HG03025 (cell line): ENCODE results near the gene GLDC.
"Not testable (repeated sequence)": the region's sequence is repeated elsewhere in the genome, so short reads cannot be mapped to it uniquely, and the experiment has no call there.

Source experiments
- ATAC-seq: cut with Tn5 transposase; IDR thresholded peaks from one replicate; pipeline ENCODE4 v1.9.1; 2021; ENCODE audit warnings: mild to moderate bottlenecking, moderate library complexity; ENCODE audit not compliant: unreplicated experiment, low FRiP score

The GLDC gene

GRCh38 chr9:6645355-6646292 is at the start of gene GLDC:
TSS of gene GLDC (minus strand) at chr9:6645729. CDS start at chr9:6645499, 230 bp downstream.
- peak; percentile 80 for ATAC-seq

GRCh38 chr9:6692881-6693361 is 47.4 kb upstream of the GLDC start:
- no peak for ATAC-seq

- ATAC-seq, result no peak
These were observed 46.9 kb upstream of the GLDC start for GRCh38 chr9:6692433-6692832.

DNA sequence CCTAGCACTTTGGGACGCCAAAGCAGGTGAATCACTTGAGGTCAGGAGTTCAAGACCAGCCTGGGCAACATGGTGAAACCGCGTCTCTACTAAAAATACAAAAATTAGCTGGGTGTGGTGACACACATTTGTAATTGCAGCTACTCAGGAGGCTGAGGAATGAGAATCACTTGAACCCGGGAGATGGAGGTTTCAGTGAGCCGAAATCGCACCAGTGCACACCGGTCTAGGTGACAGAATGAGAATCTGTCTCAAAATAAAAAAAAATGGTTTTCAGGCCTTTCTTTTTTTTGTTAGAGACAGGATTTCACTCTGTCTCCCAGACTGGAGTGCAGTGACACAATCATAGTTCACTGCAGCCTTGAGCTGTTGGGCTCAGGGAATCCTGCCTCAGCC is 45.1 kb upstream of the GLDC start:
- not testable (repeated sequence) for ATAC-seq

DNA sequence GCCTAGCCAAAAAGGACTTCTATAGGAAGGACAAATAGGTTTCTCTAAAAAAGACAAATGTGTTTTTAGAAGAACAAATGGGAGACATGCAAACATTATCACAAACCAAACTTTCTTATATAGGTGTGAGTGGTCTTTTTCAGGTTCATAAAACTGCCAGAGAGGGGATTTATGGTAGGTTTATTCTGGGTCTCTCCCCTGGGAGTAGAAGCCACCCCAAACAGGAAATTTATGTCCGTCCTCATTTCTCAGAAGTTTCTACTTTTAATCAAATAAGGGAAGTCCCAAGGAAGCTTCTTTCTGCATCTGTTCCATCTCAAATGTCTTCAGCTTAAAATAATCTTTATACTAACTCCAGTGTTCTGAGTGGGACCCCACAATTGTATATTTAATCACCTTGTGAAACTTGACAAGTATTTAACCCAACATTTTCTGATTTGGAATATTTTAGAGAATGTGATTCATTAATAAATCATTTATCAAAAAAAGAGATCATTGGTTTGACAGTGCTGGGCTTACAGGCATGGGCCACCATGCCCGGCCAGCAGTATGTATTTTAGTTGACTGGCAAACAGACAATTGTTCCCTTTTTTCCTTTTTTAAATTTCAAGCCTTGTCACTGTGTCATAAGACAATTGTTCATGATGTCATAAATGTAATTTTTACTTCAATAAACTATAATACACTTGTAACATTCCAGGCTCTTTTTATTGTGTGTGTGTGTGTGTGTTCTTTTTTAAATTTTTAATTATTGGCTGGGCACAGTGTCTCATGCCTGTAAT is 44.6 kb upstream of the GLDC start:
- no peak for ATAC-seq

DNA sequence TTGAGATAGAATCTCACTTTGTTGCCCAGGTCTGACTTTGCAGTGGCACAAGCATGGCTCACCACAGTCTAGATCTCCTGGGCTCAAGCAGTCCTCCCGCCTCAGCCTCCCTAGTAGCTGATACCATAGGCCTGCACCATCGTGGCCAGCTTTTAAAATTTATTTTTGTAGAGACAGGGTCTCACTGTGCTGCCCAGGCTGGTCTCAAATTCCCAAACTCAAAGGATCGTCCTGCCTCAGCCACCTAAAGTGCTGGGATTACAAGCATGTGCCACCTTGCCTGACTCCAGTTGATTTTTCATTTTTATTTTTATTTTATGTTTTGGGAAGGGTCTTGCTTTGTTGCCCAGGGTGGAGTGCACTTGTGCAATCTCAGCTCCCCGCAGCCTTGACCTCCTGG is 41.7 kb upstream of the GLDC start:
- ATAC-seq, result no peak

- ATAC-seq, result no peak
These were observed 40.9 kb upstream of the GLDC start for GRCh38 chr9:6686396-6686795.

- no peak for ATAC-seq
These were observed 36.5 kb upstream of the GLDC start for GRCh38 chr9:6681957-6682501.

DNA sequence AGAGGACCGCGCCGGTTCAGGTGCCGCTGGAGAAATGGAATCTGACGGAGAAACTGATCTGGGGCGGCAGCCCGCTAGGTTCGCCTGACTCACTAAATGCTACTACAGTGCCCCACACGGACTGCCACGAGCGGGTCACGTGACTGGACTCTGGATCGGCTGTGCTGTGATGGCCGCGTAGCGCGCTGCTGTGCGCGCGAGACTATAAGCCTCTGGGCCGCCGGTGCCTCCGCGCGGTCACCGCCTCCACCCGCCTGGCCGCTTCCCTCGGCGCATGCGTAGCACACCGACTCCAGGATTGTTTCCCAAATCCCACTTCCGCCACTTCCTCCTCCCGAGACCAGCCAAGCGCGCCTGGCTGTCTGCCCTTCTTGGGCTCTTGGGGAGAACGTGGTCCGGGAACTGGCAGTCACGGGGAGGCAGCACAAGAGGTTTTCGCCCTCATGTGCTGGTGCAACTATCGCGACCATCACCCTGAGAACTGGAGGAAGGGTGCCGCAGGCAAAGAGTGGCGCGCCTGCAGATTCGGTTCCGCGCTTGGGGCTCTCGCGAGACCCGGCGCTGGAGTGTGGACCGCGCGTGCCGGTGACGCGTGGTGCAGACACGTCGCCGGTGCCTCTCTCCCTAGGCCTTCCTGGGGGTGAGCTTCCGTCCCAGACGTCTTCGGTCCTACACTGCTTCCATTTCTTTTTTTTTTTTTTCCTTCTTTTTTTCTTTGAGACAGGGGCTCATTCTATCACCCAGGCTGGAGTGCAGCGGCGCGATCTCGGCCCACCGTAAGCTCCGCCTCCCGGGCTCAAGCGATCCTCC is 35.8 kb upstream of the GLDC start:
- ATAC-seq, result peak; percentile 69

- ATAC-seq, result peak; percentile 22
These were observed 35.2 kb upstream of the GLDC start for GRCh38 chr9:6680797-6681146.

GRCh38 chr9:6677803-6678202 is 32.3 kb upstream of the GLDC start:
- ATAC-seq, result no peak

- no peak for ATAC-seq
These were observed 30.9 kb upstream of the GLDC start for GRCh38 chr9:6676254-6676921.

GRCh38 chr9:6675268-6675667 is 29.7 kb upstream of the GLDC start:
- ATAC-seq, result no peak

- no peak for ATAC-seq
These were observed 27.9 kb upstream of the GLDC start for GRCh38 chr9:6673326-6674025.

GRCh38 chr9:6672118-6672517 is 26.6 kb upstream of the GLDC start:
- no peak for ATAC-seq

- no peak for ATAC-seq
These were observed 25.9 kb upstream of the GLDC start for GRCh38 chr9:6671416-6671815.

GRCh38 chr9:6669881-6670280 is 24.4 kb upstream of the GLDC start:
- no peak for ATAC-seq

DNA sequence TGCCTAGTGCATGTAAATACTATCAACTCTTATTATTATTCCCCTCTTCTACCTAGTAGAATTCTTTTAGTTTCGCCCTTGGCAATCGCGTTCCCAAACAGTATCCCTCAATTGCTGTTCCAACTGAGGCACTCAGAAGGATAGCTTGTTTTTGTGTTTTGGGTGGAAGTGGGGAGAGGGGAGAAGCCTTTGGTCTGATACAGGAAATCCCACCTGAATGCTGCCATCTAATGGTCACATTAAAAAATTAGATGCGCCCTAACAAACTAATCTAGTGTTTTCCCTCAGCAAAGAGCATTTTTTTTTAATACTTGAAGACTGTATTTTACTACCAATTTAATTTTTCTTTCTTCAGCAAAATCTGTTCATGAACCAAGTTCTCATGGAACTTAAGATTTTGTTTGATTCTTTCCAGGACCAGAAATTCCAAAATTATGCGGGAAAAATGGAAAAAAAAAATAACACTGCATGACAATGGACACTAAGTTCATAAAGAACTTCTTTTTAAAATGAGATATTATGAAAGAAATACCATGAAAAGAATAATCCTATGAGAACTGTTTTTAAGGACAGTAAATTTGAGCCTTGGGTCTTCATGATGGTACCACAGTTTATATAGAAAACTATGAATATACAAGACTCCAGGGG is 22.2 kb upstream of the GLDC start:
- no peak for ATAC-seq

- ATAC-seq, result no peak
These were observed 21.6 kb upstream of the GLDC start for GRCh38 chr9:6667080-6667479.
